Body of pancreas (tissue), 4 donors: Measurements from ENCODE around the gene RHOD. TPM values are rescaled to one million over a fixed set of nuclear protein-coding genes. Genes with fewer than 3 reads are reported as not detected.

Source experiments
- ATAC-seq: fragments of 150-250 bp; one replicate; pipeline ENCODE4 v1.9.1; 2016
- DNase-seq, 4 donors: peaks; one replicate each; pipeline ENCODE4 v3.0.0-alpha.2; 2019
- H3K27ac ChIP-seq, 4 donors: fragments of 200-600 bp; sonication (generic); 1 replicate in 3 of 4; 2 replicates in 1 of 4; pipeline versions ENCODE4 v1.5.1 to v1.6.1; 2016 to 2019; ENCODE audit warnings: mild to moderate bottlenecking in 1 of 4, mixed read lengths in 1 of 4, moderate library complexity in 1 of 4
- H3K27me3 ChIP-seq, 2 donors: fragments of 200-600 bp; sonication (generic); one replicate each; pipeline ENCODE4 v1.6.0; 2016; ENCODE audit warnings: mild to moderate bottlenecking in 1 of 2
- H3K36me3 ChIP-seq, 2 donors: fragments of 200-600 bp; sonication (generic); replicated peaks in 1 of 2; 2 replicates each; pipeline ENCODE4 v1.5.1; 2016; ENCODE audit warnings: low read depth in 2 of 2; ENCODE audit not compliant: insufficient read depth in 1 of 2
- H3K4me1 ChIP-seq: fragments of 200-600 bp; sonication (generic); one replicate; pipeline ENCODE4 v1.6.0; 2016
- H3K4me3 ChIP-seq, 2 donors: fragments of 200-600 bp; sonication (generic); 1 replicate in 1 of 2; 2 replicates in 1 of 2; pipeline ENCODE4 v1.5.1; 2016 to 2019
- H3K9me3 ChIP-seq, 3 donors: fragments of 200-600 bp; sonication (generic); 1 replicate in 2 of 3; 2 replicates in 1 of 3; pipeline ENCODE4 v1.5.1; 2016
- CTCF ChIP-seq, 7 experiments: fragments of 450-650 bp in 4 of 7; fragments of 200-600 bp in 3 of 7; sonication (generic) in 3 of 7; IDR thresholded peaks; one replicate each; pipeline ENCODE4 v1.5.1; 2016 to 2019; ENCODE audit warnings: antibody characterized with exemption in 7 of 7
- POLR2A ChIP-seq, 3 donors: fragments of 450-650 bp; IDR thresholded peaks; one replicate each; pipeline ENCODE4 v1.6.1; 2016; ENCODE audit warnings: antibody characterized with exemption in 3 of 3, mild to moderate bottlenecking in 2 of 3
- whole genome bisulfite sequencing, 2 donors: methylation state at CpG; one replicate each; pipeline ENCODE4 v1.1.5; 2017; 5-methylcytosine and 5-hydroxymethylcytosine counted together
- intact Hi-C: fragments of 100-400 bp; cut with DNase I; formaldehyde crosslinking; loops from one replicate; pipeline ENCODE4 v1.15.1; 2023
- total RNA-seq, 2 donors: library from RNA; depleted of rRNA; stranded (reverse); fragments of >200 nt; gene quantifications; one replicate each; pipeline ENCODE4 v1.1.0, GENCODE V29; 2016

RHOD gene
- total RNA-seq, 2 donors from 2014 or later: 19.1 to 33.5 TPM

- Histone ChIP-seq H3K4me3 (no peak overlapping the region), H3K36me3 (no peaks in the 10 kb centered on the region), H3K9me3 (no peaks in the 10 kb centered on the region), H3K27ac (no peak overlapping the region), H3K27me3 (no peaks in the 10 kb centered on the region), H3K4me1 (peaks cover 18% of the 10 kb centered on the region)
- WGBS, 2 donors: 81 to 89% methylated on average over 7 to 8 of the region's 8 CpGs
- DNase-seq (no peak), ATAC-seq (no peak)
- TF ChIP-seq POLR2A (IDR thresholded peaks at IDR 0.05) (no peak), CTCF (IDR thresholded peaks at IDR 0.05) (no peak)
- intact Hi-C loops: no loop called here
These were observed 30.9 kb upstream of the RHOD start for GRCh38 chr11:67025750-67026149.

GRCh38 chr11:67026941-67027340 is 29.7 kb upstream of the RHOD start:
- no peaks in the 10 kb centered on the region for H3K27me3 ChIP-seq
- intact Hi-C loops: no loop called here

DNA sequence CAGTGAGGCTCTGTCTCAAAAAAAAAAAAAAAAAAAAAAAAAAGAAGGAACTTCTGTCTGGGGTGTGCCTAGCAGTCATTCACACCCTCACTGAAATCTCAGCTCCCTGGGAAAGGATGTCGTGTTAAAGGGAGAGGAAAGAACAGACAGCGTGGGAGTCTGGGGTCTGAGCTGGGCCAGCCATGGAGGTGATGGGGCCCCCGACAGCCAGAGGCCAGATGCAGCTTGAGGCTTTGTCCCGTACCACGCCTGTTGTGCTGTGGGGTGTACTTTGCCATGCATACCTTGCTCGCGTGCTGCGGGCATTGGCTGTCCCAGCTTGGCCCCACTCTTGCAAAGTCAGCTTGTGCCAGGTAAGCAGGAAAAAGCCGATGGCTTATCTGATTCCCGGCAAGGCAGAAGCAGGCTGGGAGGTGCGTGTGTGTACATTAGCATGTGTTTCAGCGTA is 29.1 kb upstream of the RHOD start:
- no peaks in the 10 kb centered on the region for H3K27me3 ChIP-seq

More at GRCh38 chr11:67026941-67027340, 29.7 kb upstream of the RHOD start:
- no peak overlapping the region for H3K27ac ChIP-seq
- DNase-seq (no peak), ATAC-seq (no peak)
- H3K4me3 ChIP-seq: no peak overlapping the region
- 85 to 96% methylated on average over 4 to 5 of the region's 5 CpGs for WGBS, 2 donors
- no peaks in the 10 kb centered on the region for H3K36me3 ChIP-seq
- no peak for TF ChIP-seq POLR2A (IDR thresholded peaks at IDR 0.05)
- TF ChIP-seq CTCF (IDR thresholded peaks at IDR 0.05): no peak
- no peaks in the 10 kb centered on the region for H3K9me3 ChIP-seq
- peaks cover 18% of the 10 kb centered on the region for H3K4me1 ChIP-seq

GRCh38 chr11:67027943-67028542 is 28.6 kb upstream of the RHOD start:
- H3K4me1 ChIP-seq: peaks cover 7% of the 10 kb centered on the region
- no peaks in the 10 kb centered on the region for H3K36me3 ChIP-seq
- no peaks in the 10 kb centered on the region for H3K9me3 ChIP-seq
- no peaks in the 10 kb centered on the region for H3K27me3 ChIP-seq
- TF ChIP-seq CTCF (IDR thresholded peaks at IDR 0.05) (no peak), POLR2A (IDR thresholded peaks at IDR 0.05) (no peak)
- DNase-seq (no peak), ATAC-seq (no peak)
- H3K27ac ChIP-seq: no peak overlapping the region
- WGBS, 2 donors: 89 to 97% methylated on average over 5 to 6 of the region's 6 CpGs
- H3K4me3 ChIP-seq: no peak overlapping the region
- intact Hi-C loops: no loop called here

More for the DNA sequence above, 29.1 kb upstream of the RHOD start:
- Histone ChIP-seq H3K4me1 (peaks cover 12% of the 10 kb centered on the region), H3K27ac (no peak overlapping the region), H3K9me3 (no peaks in the 10 kb centered on the region), H3K4me3 (no peak overlapping the region), H3K36me3 (no peaks in the 10 kb centered on the region)
- TF ChIP-seq CTCF (IDR thresholded peaks at IDR 0.05): no peak
- TF ChIP-seq POLR2A (IDR thresholded peaks at IDR 0.05): no peak
- WGBS, 2 donors: 68 to 83% methylated on average over 4 to 12 of the region's 12 CpGs
- intact Hi-C loops: no loop called here
- DNase-seq (no peak), ATAC-seq (no peak)

GRCh38 chr11:67029146-67029545 is 27.5 kb upstream of the RHOD start:
- H3K4me1 ChIP-seq: no peaks in the 10 kb centered on the region
- intact Hi-C loops: no loop called here
- WGBS, 2 donors: 80 to 89% methylated on average over 6 of the region's 6 CpGs
- no peak for DNase-seq
- no peak overlapping the region for H3K27ac ChIP-seq
- TF ChIP-seq CTCF (IDR thresholded peaks at IDR 0.05) (no peak), POLR2A (IDR thresholded peaks at IDR 0.05) (no peak)
- H3K36me3 ChIP-seq: no peaks in the 10 kb centered on the region
- no peaks in the 10 kb centered on the region for H3K9me3 ChIP-seq
- ATAC-seq: no peak
- H3K27me3 ChIP-seq: no peaks in the 10 kb centered on the region
- no peak overlapping the region for H3K4me3 ChIP-seq
